PC-3 (cell line): ENCODE data around the gene ENDOG.

Experiments used
- CTCF ChIP-seq: fragments of 300-600 bp; sonication (generic); conservative IDR thresholded peaks from 2 replicates; pipeline ENCODE4 v1.5.1; 2017; ENCODE audit warnings: antibody characterized with exemption, low read depth, mild to moderate bottlenecking, low read length
- EZH2 ChIP-seq: fragments of 300-600 bp; sonication (generic); IDR thresholded peaks from one replicate; pipeline ENCODE4 v1.6.1; 2017; ENCODE audit warnings: antibody characterized with exemption, mild to moderate bottlenecking, low read length; ENCODE audit not compliant: unreplicated experiment

GRCh38 chr9:128809831-128810230 is 8.5 kb upstream of the ENDOG start:
- no peak for TF ChIP-seq CTCF
- no peak for TF ChIP-seq EZH2
